ENCODE data around the gene PGLYRP1.

Gene PGLYRP1

GRCh38 chr19:46022431-46023310 is at the start of gene PGLYRP1:
Gene PGLYRP1 (minus strand): TSS chr19:46023053. CDS start chr19:46023021, 32 bp downstream.
- DNase-seq, result no peak

GRCh38 chr19:46069806-46070341 is 47.0 kb upstream of the PGLYRP1 start:
- no peak for DNase-seq

GRCh38 chr19:46068345-46069258 is 45.7 kb upstream of the PGLYRP1 start:
- no peak for DNase-seq

- no peak for DNase-seq
Measured at GRCh38 chr19:46067691-46068090, 44.8 kb upstream of the PGLYRP1 start.

GRCh38 chr19:46066471-46066870 is 43.6 kb upstream of the PGLYRP1 start:
- no peak for DNase-seq

GRCh38 chr19:46065486-46066071 is 42.7 kb upstream of the PGLYRP1 start:
- DNase-seq, result no peak

GRCh38 chr19:46063201-46063600 is 40.3 kb upstream of the PGLYRP1 start:
- no peak for DNase-seq

GRCh38 chr19:46060012-46060411 is 37.2 kb upstream of the PGLYRP1 start:
- no peak for DNase-seq

- no peak for DNase-seq
Measured at GRCh38 chr19:46058778-46059177, 35.9 kb upstream of the PGLYRP1 start.

- no peak for DNase-seq
Measured at GRCh38 chr19:46056536-46056935, 33.7 kb upstream of the PGLYRP1 start.

- DNase-seq, result no peak
Measured at GRCh38 chr19:46052896-46053295, 30.0 kb upstream of the PGLYRP1 start.

- DNase-seq, result no peak
Measured at GRCh38 chr19:46049597-46049996, 26.7 kb upstream of the PGLYRP1 start.

GRCh38 chr19:46043519-46043918 is 20.7 kb upstream of the PGLYRP1 start:
- no peak for DNase-seq

- DNase-seq, result no peak
Measured at GRCh38 chr19:46042252-46042883, 19.5 kb upstream of the PGLYRP1 start.

GRCh38 chr19:46040952-46041500 is 18.2 kb upstream of the PGLYRP1 start, which contains the start of gene IGFL4:
Gene IGFL4 (minus strand): TSS chr19:46041002. CDS start chr19:46040962, 40 bp downstream.
- DNase-seq, result no peak

- no peak for DNase-seq
Measured at GRCh38 chr19:46040125-46040524, 17.3 kb upstream of the PGLYRP1 start.

GRCh38 chr19:46036744-46037128 is 13.9 kb upstream of the PGLYRP1 start:
- no peak for DNase-seq

- DNase-seq, result no peak
Measured at GRCh38 chr19:46035986-46036743, 13.3 kb upstream of the PGLYRP1 start.

GRCh38 chr19:46035546-46035945 is 12.7 kb upstream of the PGLYRP1 start:
- no peak for DNase-seq

- DNase-seq, result no peak
Measured at GRCh38 chr19:46033401-46033800, 10.5 kb upstream of the PGLYRP1 start.

GRCh38 chr19:46032597-46033025 is 9.8 kb upstream of the PGLYRP1 start:
- no peak for DNase-seq

Measured in activated CD4-positive, alpha-beta T cell treated with anti-CD3 and anti-CD28 coated beads, Interleukin-2, amount 50 U/mL, for 4 hours (primary cell).